Keratinocyte (primary cell): ENCODE measurements around the gene ELOVL6. TPM values are rescaled to one million over a fixed set of nuclear protein-coding genes. Genes with fewer than 3 reads are reported as not detected.

ENCODE experiments used
- DNase-seq: peaks from one replicate; pipeline ENCODE4 v3.0.0-alpha.2; 2011; ENCODE audit warnings: low read depth, missing footprints, low spot score
- FAIRE-seq: peaks from 2 replicates; lab custom pipeline; 2011; peaks lifted over from hg19 to GRCh38; lab: Jason Lieb, UNC
- H2AFZ ChIP-seq: 2 replicates; pipeline ENCODE4 v1.6.0; 2012; ENCODE audit warnings: low read length, control low read depth, inconsistent platforms; ENCODE audit not compliant: control insufficient read depth
- H3K27ac ChIP-seq: 2 replicates; pipeline ENCODE4 v1.5.1; 2011; ENCODE audit warnings: low read length; ENCODE audit not compliant: control insufficient read depth, insufficient read depth
- H3K27me3 ChIP-seq: 3 replicates; pipeline ENCODE4 v1.6.0; 2011; ENCODE audit warnings: low read length; ENCODE audit not compliant: control insufficient read depth, insufficient read depth; ENCODE audit errors: extremely low read depth
- H3K36me3 ChIP-seq, 2 experiments: 2 replicates in 1 of 2; 3 replicates in 1 of 2; pipeline ENCODE4 v1.5.1; 2011; ENCODE audit warnings: low read length in 2 of 2, mild to moderate bottlenecking in 1 of 2; ENCODE audit not compliant: control insufficient read depth in 2 of 2, insufficient read depth in 2 of 2; ENCODE audit errors: extremely low read depth in 1 of 2
- H3K4me1 ChIP-seq: 3 replicates; pipeline ENCODE4 v1.5.1; 2011; ENCODE audit warnings: low read length; ENCODE audit not compliant: control insufficient read depth, insufficient read depth; ENCODE audit errors: extremely low read depth
- H3K4me2 ChIP-seq: 3 replicates; pipeline ENCODE4 v1.6.0; 2011; ENCODE audit warnings: low read depth, low read length; ENCODE audit not compliant: control insufficient read depth, insufficient read depth; ENCODE audit errors: extremely low read depth
- H3K4me3 ChIP-seq, 3 experiments: fragments of 200-600 bp in 1 of 3; sonication (generic) in 1 of 3; 2 replicates in 2 of 3; 3 replicates in 1 of 3; pipeline ENCODE4 v1.5.1; 2011 to 2016; ENCODE audit warnings: low read length in 3 of 3, mild to moderate bottlenecking in 3 of 3, control low read depth in 2 of 3, inconsistent platforms in 1 of 3, low read depth in 1 of 3, mixed read lengths in 1 of 3, mixed run types in 1 of 3, moderate library complexity in 1 of 3; ENCODE audit not compliant: control insufficient read depth in 2 of 3, insufficient read depth in 2 of 3; ENCODE audit errors: extremely low read depth in 1 of 3
- H3K79me2 ChIP-seq: 2 replicates; pipeline ENCODE4 v1.6.0; 2012; ENCODE audit warnings: low read length; ENCODE audit not compliant: control insufficient read depth, insufficient read depth
- H3K9ac ChIP-seq: 3 replicates; pipeline ENCODE4 v1.6.0; 2011; ENCODE audit warnings: low read length; ENCODE audit not compliant: control insufficient read depth, insufficient read depth; ENCODE audit errors: extremely low read depth
- H3K9me1 ChIP-seq: 3 replicates; pipeline ENCODE4 v1.6.0; 2011; ENCODE audit warnings: low read length; ENCODE audit not compliant: control insufficient read depth, insufficient read depth; ENCODE audit errors: extremely low read depth
- H3K9me3 ChIP-seq: 2 replicates; pipeline ENCODE4 v1.5.1; 2012; ENCODE audit warnings: low read depth, low read length; ENCODE audit not compliant: control insufficient read depth
- H4K20me1 ChIP-seq: 3 replicates; pipeline ENCODE4 v1.6.0; 2011; ENCODE audit warnings: low read length; ENCODE audit not compliant: control insufficient read depth, insufficient read depth; ENCODE audit errors: extremely low read depth
- EZH2 ChIP-seq: IDR thresholded peaks from one replicate; pipeline ENCODE4 v1.6.1; 2012; ENCODE audit warnings: inconsistent platforms, mild to moderate bottlenecking, low read length, moderate library complexity
- dilution Hi-C: fragments of 300-500 bp; cut with MboI; formaldehyde crosslinking; loops from one replicate; pipeline ENCODE4 v1.7.0; 2020; ENCODE audit warnings: low sequenced_read_pairs; ENCODE audit not compliant: extremely low pct_ligation_motif_present
- polyA plus RNA-seq, 5 experiments: library from polyadenylated mRNA; depleted of rRNA in 3 of 5; stranded (reverse) in 3 of 5; stranded (forward) in 1 of 5; unstranded in 1 of 5; fragments of >200 nt; gene quantifications; 1 replicate in 1 of 5; 2 replicates in 3 of 5; 3 replicates in 1 of 5; pipeline versions ENCODE4 v1.2.1 to v1.2.3, GENCODE V29; 2011 to 2012; ENCODE audit warnings: missing spikeins in 2 of 5, low read depth in 1 of 5, low replicate concordance in 1 of 5
- TF ChIP-seq, protein P1 (sequence below), 3 experiments: IDR thresholded peaks in 1 of 3; conservative IDR thresholded peaks in 1 of 3; optimal IDR thresholded peaks in 1 of 3; 2 replicates in 2 of 3; 3 replicates in 1 of 3; pipeline versions ENCODE3 to v1.5.1; 2011; ENCODE audit warnings: low read length in 3 of 3, mild to moderate bottlenecking in 3 of 3, moderate library complexity in 2 of 3, control low read depth in 1 of 3, inconsistent platforms in 1 of 3; ENCODE audit not compliant: insufficient read depth in 2 of 3; ENCODE audit errors: extremely low read depth in 1 of 3

Gene ELOVL6
- polyA plus RNA-seq, 1 donor (not counting 4 experiments of a cell fraction or from before 2014, with no cell fraction given) = 65.9 TPM

DNA sequence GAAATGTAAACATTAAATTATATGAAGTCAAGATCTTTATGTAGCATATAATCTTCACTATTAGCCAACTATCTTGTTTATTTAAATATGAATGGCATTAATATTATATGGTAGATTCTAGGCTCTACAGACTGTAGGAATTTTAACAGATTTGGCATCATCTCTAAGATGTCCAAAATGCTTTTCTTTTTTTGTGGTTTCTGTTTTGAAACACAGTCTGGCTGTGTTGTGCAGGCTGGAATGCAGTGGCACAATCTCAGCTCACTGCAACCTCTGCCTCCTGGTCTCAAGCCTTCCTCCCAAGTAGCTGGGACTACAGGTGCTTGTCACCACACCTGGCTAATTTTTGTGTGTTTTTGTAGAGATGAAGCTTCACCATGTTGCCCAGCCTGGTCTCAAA lies 76.2 kb downstream of the ELOVL6 start:
- Histone ChIP-seq H3K4me2 (no peak overlapping the region), H4K20me1 (no peaks in the 10 kb centered on the region), H3K9me1 (no peaks in the 10 kb centered on the region), H2AFZ (no peak overlapping the region), H3K4me3 (no peak overlapping the region), H3K27me3 (no peaks in the 10 kb centered on the region), H3K27ac (no peak overlapping the region), H3K79me2 (peaks cover 33% of the 10 kb centered on the region), H3K4me1 (peaks cover 18% of the 10 kb centered on the region), H3K9ac (no peak overlapping the region), H3K36me3 (peaks cover 1 to 4% of the 10 kb centered on the region in 2 experiments), H3K9me3 (no peaks in the 10 kb centered on the region)
- DNase-seq = no peak
- no peak for TF ChIP-seq EZH2
- TF ChIP-seq, protein P1, sequence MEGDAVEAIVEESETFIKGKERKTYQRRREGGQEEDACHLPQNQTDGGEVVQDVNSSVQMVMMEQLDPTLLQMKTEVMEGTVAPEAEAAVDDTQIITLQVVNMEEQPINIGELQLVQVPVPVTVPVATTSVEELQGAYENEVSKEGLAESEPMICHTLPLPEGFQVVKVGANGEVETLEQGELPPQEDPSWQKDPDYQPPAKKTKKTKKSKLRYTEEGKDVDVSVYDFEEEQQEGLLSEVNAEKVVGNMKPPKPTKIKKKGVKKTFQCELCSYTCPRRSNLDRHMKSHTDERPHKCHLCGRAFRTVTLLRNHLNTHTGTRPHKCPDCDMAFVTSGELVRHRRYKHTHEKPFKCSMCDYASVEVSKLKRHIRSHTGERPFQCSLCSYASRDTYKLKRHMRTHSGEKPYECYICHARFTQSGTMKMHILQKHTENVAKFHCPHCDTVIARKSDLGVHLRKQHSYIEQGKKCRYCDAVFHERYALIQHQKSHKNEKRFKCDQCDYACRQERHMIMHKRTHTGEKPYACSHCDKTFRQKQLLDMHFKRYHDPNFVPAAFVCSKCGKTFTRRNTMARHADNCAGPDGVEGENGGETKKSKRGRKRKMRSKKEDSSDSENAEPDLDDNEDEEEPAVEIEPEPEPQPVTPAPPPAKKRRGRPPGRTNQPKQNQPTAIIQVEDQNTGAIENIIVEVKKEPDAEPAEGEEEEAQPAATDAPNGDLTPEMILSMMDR (optimal IDR thresholded peaks at IDR 0.05 in 1 of 3, IDR thresholded peaks at IDR 0.05 in 1 of 3, conservative IDR thresholded peaks at IDR 0.05 in 1 of 3; ENCODE audit: extremely low read depth in 1 of 3, insufficient read depth in 2 of 3, low read length in 3 of 3) = no peak
- FAIRE-seq = no peak
- dilution Hi-C loops = no loop called here

DNA sequence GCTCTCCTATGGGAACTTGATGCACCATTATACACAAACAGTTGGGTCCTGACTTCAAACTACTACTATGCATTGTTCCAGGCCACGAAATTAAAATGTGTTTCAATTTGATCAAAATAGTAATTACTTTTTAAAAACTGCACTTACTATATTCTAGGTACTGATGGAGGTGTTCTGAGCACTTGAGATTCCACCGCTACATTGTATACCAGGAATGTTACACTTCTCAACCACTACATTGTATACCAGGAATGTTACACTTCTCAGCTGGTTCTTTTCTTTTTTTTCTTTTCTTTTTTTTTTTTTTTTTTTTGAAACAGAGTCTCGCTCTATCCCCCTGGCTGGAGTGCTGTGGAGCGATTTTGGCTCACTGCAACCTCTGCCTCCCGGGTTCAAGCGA lies 77.9 kb downstream of the ELOVL6 start:
- no peak for TF ChIP-seq EZH2
- TF ChIP-seq, protein P1 (optimal IDR thresholded peaks at IDR 0.05 in 1 of 3, IDR thresholded peaks at IDR 0.05 in 1 of 3, conservative IDR thresholded peaks at IDR 0.05 in 1 of 3; ENCODE audit: extremely low read depth in 1 of 3, insufficient read depth in 2 of 3, low read length in 3 of 3) = no peak
- Histone ChIP-seq H3K79me2 (peaks cover 32% of the 10 kb centered on the region), H3K4me3 (no peak overlapping the region), H3K9me3 (no peaks in the 10 kb centered on the region), H4K20me1 (no peaks in the 10 kb centered on the region), H3K4me2 (no peak overlapping the region), H3K9me1 (no peaks in the 10 kb centered on the region), H2AFZ (no peak overlapping the region), H3K4me1 (peaks cover 18% of the 10 kb centered on the region), H3K27me3 (no peaks in the 10 kb centered on the region), H3K27ac (no peak overlapping the region), H3K9ac (no peak overlapping the region), H3K36me3 (peaks cover 1 to 4% of the 10 kb centered on the region in 2 experiments)
- dilution Hi-C loops = no loop called here
- DNase-seq = no peak
- FAIRE-seq = no peak
